Hematopoietic multipotent progenitor cell treated with erythropoietin and hydrocortisone succinate and interleukin-3 and kit ligand, for 4 days (in vitro differentiated cells): ENCODE results near the gene MYEOV.

ENCODE experiments used
- DNase-seq: peaks from one replicate; pipeline ENCODE4 v3.0.0-alpha.2; 2015

The MYEOV gene

GRCh38 chr11:69319255-69320106, 25.5 kb downstream of the MYEOV start:
- DNase-seq, result no peak

GRCh38 chr11:69320326-69320725, 26.4 kb downstream of the MYEOV start:
- DNase-seq, result no peak

GRCh38 chr11:69320756-69321741, 27.1 kb downstream of the MYEOV start:
- no peak for DNase-seq

- DNase-seq, result no peak
These were observed 28.0 kb downstream of the MYEOV start for GRCh38 chr11:69321877-69322361.

- DNase-seq, result no peak
These were observed 31.5 kb downstream of the MYEOV start for GRCh38 chr11:69325446-69325845.

- no peak for DNase-seq
These were observed 32.8 kb downstream of the MYEOV start for GRCh38 chr11:69326622-69327219.

GRCh38 chr11:69327741-69328191, 33.8 kb downstream of the MYEOV start:
- DNase-seq, result no peak

- DNase-seq, result no peak
These were observed 34.3 kb downstream of the MYEOV start for GRCh38 chr11:69328231-69328630.

- DNase-seq, result no peak
These were observed 35.6 kb downstream of the MYEOV start for GRCh38 chr11:69329581-69329980.

- no peak for DNase-seq
These were observed 36.4 kb downstream of the MYEOV start for GRCh38 chr11:69330330-69330729.

GRCh38 chr11:69333149-69333710, 39.3 kb downstream of the MYEOV start:
- DNase-seq, result no peak

GRCh38 chr11:69333879-69334278, 39.9 kb downstream of the MYEOV start:
- DNase-seq, result no peak

GRCh38 chr11:69335007-69335780, 41.2 kb downstream of the MYEOV start:
- no peak for DNase-seq

- peak; percentile 31 for DNase-seq
These were observed 41.9 kb downstream of the MYEOV start for GRCh38 chr11:69335781-69336405.

- no peak for DNase-seq
These were observed 43.3 kb downstream of the MYEOV start for GRCh38 chr11:69337211-69337721.

- DNase-seq, result no peak
These were observed 45.2 kb downstream of the MYEOV start for GRCh38 chr11:69339041-69339733.

GRCh38 chr11:69339983-69340565, 46.1 kb downstream of the MYEOV start:
- no peak for DNase-seq

GRCh38 chr11:69342588-69343330, 48.8 kb downstream of the MYEOV start:
- no peak for DNase-seq
